Measurements from ENCODE around the gene WDR33. TPM values are rescaled to one million over a fixed set of nuclear protein-coding genes. Genes with fewer than 3 reads are reported as not detected.

Gene WDR33
- total and polyA plus RNA-seq, 7 donors, result 11.2 to 38.9 (median 32.7) TPM

DNA sequence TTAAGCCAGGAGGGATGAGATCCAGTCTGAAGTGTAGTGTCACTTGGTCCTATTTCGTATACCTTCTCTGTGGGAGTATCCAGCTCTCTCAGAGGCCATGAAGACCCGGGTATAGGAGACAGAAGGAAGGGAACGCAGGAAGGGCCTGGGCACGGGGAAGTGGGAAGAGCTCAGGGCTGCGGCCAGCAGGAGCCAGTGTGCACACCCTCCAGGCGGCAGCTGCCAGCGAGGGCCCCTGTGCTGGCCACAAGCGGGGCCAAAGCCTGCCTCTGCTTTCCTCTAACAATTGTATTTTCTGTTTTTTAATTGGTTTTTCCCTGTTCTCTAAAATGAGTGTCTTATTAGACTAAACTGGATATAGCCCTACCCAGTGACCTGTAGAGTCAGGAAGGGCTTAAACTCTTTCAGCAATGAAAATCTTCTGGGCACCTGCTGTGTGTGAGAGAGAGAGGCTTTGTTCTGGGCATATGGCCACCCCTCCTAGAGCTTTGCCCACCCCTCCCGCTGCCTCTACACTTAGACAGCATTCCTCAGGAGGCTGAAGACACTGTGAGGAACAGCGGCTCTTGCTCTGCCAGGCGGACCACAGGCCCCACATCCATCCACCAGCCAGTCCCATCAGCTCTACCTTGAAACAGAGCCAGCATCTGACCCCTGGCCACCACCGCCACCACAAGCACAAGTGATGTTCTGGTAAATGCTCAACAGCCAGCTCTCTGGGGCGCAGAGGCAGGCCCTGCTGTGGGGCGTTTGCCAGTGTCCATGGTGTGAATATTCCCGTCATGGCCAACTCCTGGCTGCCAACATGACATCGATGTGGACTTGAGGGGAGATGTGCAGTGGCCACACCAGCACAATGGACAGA lies 155.5 kb downstream of the WDR33 start:
- H3K4me1 ChIP-seq, result no peaks in the 10 kb centered on the region
- peak in 1 of 4 donors; percentile 32 for ATAC-seq
- TF ChIP-seq CTCF (IDR thresholded peaks at IDR 0.05), result no peak
- DNase-seq, result peak; percentile 8 to 46
- no peaks in the 10 kb centered on the region for H3K27me3 ChIP-seq (ENCODE audit: insufficient read depth in 3 of 3, low read length in 2 of 3)
- no peaks in the 10 kb centered on the region for H3K9me3 ChIP-seq
- 57 to 59% (median 59%) methylated on average over 16 of the region's 16 CpGs for WGBS, 3 donors
- intact Hi-C loops (cut with DNase I), result loop anchor here (10.0 kb wide), 2 partner anchors 121 to 131 kb away; partner anchors contain the start of genes IWS1 (in 1 of the 2) and MYO7B (in 1 of the 2)
- H3K36me3 ChIP-seq (ENCODE audit: insufficient read depth in 1 of 2, low read depth in 1 of 2), result peaks cover 0 to 7% of the 10 kb centered on the region in 2 donors
- H3K27ac ChIP-seq, result no peak overlapping the region
- H3K4me3 ChIP-seq, result no peak overlapping the region

- H3K36me3 ChIP-seq (ENCODE audit: insufficient read depth in 1 of 2, low read depth in 1 of 2), result peaks cover 0 to 7% of the 10 kb centered on the region in 2 donors
- WGBS, 3 donors, result 86 to 92% (median 87%) methylated on average over 8 of the region's 8 CpGs
These were observed 156.2 kb downstream of the WDR33 start for GRCh38 chr2:127654838-127655175.

DNA sequence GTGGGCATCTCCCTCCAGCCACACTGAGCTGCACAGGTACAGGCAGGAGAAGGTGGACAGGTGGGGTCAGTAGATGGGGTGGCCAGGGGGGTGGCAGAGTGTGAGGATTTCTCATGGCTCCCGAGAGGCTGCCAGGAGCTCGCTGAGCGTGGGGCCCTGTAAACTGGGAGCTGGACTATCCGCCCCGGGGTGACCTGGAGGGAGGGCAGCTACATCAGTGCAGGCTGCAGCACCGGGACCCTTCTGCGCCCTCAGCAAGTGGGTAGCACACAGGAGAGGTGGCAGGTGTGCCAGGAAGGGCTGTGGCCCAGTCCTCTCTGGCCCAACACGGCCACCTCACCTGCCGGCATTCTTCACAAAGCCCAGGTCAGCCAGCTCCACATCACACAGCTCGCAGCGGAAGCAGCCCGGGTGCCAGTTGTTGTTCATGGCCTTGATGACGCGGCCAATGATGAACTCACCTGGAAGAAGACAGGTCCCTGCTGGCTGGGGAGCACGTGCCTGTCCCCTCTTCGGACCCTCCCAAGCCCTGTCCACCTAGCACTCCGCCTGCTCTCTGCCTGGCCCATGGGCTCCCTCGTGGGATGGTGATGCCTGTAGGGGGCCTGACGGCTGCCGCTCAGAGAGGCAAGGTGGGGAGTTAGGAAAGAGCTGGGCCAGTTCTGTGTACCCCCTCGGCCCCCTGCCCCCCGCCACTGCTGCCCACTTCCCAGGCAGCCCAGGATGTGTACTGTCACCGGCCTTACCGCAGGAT lies 156.7 kb downstream of the WDR33 start:
- Histone ChIP-seq H3K9me3 (no peaks in the 10 kb centered on the region), H3K4me1 (peaks cover 7% of the 10 kb centered on the region), H3K27me3 (ENCODE audit: insufficient read depth in 3 of 3, low read length in 2 of 3) (no peaks in the 10 kb centered on the region), H3K36me3 (ENCODE audit: insufficient read depth in 1 of 2, low read depth in 1 of 2) (peaks cover 0 to 7% of the 10 kb centered on the region in 2 donors), H3K27ac (no peak overlapping the region), H3K4me3 (no peak overlapping the region)
- no peak for ATAC-seq
- peak; percentile 12 to 43 for DNase-seq
- intact Hi-C loops (cut with DNase I), result loop anchor here (10.0 kb wide), 2 partner anchors 119 to 129 kb away; partner anchors contain the start of genes IWS1 (in 1 of the 2) and MYO7B (in 1 of the 2)
- no peak for TF ChIP-seq CTCF (IDR thresholded peaks at IDR 0.05)
- 95 to 97% (median 95%) methylated on average over 23 to 24 of the region's 24 CpGs for WGBS, 3 donors

More at GRCh38 chr2:127654838-127655175, 156.2 kb downstream of the WDR33 start:
- Histone ChIP-seq H3K9me3 (no peaks in the 10 kb centered on the region), H3K27ac (no peak overlapping the region), H3K27me3 (ENCODE audit: insufficient read depth in 3 of 3, low read length in 2 of 3) (no peaks in the 10 kb centered on the region), H3K4me1 (peaks cover 2% of the 10 kb centered on the region), H3K4me3 (no peak overlapping the region)
- ATAC-seq (no peak), DNase-seq (peak; percentile 7 to 32)
- intact Hi-C loops (cut with DNase I), result loop anchor here (10.0 kb wide), 2 partner anchors 120 to 130 kb away; partner anchors contain the start of genes IWS1 (in 1 of the 2) and MYO7B (in 1 of the 2)
- TF ChIP-seq CTCF (IDR thresholded peaks at IDR 0.05), result no peak

DNA sequence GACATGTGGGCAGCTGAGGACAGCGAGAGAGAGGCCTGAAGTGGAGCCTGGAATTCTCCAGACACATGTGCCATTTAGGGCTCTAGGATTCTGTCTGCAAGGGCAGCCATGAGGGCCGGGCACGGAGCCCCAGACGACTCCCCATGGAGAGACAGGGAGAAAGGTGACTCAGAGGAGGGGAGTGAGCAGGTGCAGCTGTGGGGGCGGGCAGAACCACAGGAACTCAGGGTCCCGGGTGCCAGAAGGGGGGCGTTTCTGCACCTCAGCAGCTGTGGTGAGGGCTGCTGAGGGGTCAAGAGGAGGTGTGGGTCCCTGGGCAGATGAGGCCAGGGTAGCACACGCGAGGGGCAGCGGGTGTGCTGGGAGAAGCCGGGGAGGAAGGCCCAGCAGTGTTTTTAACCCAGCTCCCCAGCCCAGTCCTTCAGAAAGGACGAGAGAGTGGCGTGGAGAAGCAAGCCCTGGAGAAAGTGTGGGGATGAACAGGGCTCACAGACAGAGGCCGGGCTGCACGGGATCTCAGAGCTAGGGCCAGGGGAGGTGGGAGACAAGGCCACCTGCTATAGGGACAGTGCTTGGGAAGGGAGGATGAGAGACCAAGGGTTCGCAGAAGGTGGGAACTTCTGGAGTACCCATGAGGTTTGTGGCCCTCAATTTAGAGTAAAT lies 157.4 kb downstream of the WDR33 start:
- WGBS, 3 donors, result 87 to 88% (median 87%) methylated on average over 16 of the region's 16 CpGs
- ATAC-seq (no peak), DNase-seq (peak; percentile 12 to 42)
- Histone ChIP-seq H3K27me3 (ENCODE audit: insufficient read depth in 3 of 3, low read length in 2 of 3) (no peaks in the 10 kb centered on the region), H3K36me3 (ENCODE audit: insufficient read depth in 1 of 2, low read depth in 1 of 2) (peaks cover 0 to 7% of the 10 kb centered on the region in 2 donors), H3K4me1 (peaks cover 9% of the 10 kb centered on the region), H3K9me3 (no peaks in the 10 kb centered on the region), H3K4me3 (no peak overlapping the region), H3K27ac (no peak overlapping the region)
- intact Hi-C loops (cut with DNase I), result loop anchor here (10.0 kb wide), 2 partner anchors 119 to 129 kb away; partner anchors contain the start of genes IWS1 (in 1 of the 2) and MYO7B (in 1 of the 2)
- no peak for TF ChIP-seq CTCF (IDR thresholded peaks at IDR 0.05)

Data from psoas muscle (tissue), 8 donors.